GM18508 (cell line): ENCODE results near the gene RCOR2.

Source experiments
- ATAC-seq: cut with Tn5 transposase; IDR thresholded peaks from one replicate; pipeline ENCODE4 v1.9.1; 2021; ENCODE audit warnings: moderate number of reproducible peaks; ENCODE audit not compliant: insufficient read depth, unreplicated experiment

RCOR2 gene

DNA sequence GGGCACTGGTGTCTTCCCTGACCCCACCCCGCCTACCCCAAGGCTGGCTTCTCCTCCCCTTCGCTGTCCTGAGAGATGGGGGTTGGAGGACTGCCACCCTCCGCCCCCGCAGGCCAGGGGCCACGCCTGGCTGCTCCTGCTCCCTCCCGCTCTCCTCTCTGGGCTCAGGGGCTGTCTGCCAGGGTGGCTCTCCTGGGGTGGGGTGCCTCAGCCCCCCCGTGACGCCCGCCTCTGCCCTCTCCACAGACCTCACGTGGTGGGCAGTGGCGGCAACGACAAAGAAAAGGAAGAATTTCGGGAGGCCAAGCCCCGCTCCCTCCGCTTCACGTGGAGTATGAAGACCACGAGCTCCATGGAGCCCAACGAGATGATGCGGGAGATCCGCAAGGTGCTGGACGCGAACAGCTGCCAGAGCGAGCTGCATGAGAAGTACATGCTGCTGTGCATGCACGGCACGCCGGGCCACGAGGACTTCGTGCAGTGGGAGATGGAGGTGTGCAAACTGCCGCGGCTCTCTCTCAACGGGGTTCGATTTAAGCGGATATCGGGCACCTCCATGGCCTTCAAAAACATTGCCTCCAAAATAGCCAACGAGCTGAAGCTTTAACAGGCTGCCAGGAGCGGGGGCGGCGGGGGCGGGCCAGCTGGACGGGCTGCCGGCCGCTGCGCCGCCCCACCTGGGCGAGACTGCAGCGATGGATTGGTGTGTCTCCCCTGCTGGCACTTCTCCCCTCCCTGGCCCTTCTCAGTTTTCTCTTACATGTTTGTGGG is 8.1 kb downstream of the RCOR2 start:
- ATAC-seq: no peak

DNA sequence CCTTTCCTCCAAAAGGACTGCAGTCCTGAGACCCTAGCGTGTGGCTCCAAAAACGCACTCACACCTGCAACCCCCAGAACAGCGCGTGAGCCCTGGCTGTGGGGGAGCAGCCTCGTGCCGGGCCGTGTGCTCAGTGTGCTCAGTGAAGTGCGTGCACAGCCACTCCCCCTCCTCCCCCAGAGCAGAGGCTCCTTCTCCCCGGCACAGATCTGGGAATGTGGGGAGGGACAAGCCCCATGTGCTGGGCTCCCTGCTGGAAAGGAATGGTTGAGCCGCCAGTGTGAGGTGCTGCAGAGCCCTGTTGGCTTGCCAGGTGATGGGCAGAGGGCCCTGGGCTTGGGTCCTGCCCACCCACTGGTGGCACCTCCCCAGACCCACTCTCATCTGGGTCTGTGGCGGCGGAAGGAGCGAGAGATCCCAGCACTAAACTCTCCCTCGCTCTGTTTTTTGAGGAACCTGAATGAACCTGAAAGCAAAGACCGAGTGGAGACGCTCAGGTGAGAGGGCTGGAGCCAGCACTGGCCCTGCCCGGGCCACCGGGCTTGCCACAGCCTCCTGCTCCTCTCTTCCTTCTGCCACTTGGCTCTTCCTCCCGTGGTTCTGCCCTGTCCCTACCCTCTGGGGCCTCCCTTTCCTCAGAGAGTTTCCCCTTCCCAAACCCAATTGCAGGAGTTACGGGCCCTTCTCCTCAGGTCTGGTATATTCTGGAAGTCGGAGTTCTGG is 9.0 kb downstream of the RCOR2 start:
- ATAC-seq: no peak

DNA sequence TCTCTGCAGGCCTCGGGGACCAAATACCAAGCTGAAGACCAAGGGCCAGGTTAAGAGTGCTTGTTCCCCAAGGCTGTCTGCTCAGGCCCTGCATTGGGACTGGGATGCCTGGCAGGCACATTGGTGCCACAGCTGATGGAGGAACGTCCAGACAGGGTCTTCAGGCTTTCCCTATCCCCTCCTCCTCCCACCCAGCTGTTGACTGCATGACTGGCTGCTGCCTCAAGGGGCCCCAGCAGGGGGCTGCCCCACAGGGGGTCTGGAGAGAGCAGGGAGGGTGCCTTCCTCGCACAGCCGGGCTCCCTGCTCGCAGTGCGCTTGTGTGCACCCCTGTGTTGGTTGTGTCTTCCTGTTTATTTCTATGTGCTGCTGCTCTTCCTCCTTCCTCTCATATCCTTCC is 9.9 kb downstream of the RCOR2 start:
- ATAC-seq: no peak

DNA sequence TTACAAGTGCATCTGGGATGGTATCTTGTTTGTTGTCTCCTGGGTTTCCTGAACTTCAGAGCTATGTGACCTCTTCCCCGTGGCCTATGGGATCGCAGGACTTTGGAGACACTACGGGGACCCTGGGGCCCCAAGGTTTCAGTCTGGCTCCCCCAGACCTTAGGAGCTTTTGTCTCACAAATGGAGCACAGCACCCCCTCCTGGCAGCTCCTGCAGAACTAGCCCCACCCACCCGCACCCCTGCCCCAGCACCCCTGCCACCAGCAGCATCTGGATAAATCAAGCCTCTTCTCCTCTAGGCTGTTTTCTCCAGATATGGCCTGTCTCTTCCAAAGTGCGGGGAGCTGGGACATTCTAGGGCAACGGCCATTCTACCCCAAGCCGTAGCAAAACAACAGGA is 10.4 kb downstream of the RCOR2 start:
- no peak for ATAC-seq

DNA sequence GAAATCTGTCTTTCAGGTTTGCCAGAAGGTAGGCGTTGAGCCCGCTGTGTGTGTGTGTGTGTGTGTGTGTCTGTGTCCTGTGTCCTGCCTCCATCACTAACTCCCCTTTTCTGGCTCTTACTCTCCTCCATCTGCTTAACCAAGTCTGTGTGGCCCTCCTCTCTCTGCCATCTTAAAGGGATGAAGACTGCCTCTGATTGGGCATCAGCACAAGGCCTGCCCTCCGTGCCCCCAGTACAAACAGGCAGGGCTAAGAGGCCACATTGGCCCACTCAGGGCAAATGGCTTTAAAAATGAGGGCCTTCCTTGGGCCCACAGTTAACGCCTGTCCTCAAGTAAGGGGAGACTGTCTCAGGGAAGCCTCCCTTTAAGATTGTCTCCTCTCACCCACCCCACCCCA is 10.9 kb downstream of the RCOR2 start:
- no peak for ATAC-seq

DNA sequence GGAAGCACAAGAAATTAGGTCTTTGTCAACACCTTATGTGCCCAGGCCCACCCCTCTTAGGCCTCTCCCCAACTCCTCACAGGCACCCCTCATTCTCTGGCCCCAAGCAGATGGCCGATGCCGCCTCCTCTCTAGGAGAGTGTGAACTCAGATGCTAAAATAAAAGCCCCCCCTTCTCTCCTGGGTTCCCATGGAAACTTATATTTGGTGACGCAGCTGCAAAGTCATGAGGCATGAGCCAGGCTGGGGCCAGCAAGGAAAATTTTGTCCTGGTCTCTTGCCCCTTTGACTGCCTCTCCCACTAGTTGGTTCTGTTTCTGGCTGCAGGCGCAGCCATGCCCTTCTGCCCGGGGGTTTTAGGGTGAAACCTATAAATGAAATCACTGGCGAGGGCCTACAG is 11.8 kb downstream of the RCOR2 start:
- no peak for ATAC-seq

DNA sequence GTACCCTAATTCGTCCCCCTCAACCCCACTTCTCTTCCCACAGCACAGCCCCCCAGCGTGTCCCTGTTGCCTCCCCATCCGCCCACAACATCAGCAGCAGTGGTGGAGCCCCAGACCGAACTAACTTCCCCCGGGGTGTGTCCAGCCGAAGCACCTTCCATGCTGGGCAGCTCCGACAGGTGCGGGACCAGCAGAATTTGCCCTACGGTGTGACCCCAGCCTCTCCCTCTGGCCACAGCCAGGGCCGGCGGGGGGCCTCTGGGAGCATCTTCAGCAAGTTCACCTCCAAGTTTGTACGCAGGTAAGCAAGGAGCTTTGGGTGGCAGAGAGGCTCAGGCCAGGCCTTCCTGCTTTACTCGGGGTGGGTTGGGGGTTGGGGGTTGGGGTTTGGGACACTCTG is 12.2 kb downstream of the RCOR2 start:
- ATAC-seq: no peak

DNA sequence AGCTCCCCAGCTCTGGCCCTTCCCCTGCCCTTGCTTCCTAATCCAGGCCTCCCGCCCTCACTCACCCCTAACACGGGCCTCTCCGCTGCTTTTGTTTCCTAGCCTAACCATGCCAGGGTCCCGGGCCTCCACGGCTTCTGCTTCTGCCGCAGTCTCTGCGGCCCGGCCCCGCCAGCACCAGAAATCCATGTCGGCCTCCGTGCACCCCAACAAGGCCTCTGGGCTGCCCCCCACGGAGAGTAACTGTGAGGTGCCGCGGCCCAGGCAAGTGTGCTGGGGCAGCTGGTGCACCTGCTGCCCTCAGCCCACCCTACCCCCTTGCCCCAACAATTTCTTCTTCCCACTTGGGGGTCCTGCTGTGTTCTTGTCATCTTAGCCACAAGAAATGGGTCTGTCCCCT is 13.1 kb downstream of the RCOR2 start:
- no peak for ATAC-seq

DNA sequence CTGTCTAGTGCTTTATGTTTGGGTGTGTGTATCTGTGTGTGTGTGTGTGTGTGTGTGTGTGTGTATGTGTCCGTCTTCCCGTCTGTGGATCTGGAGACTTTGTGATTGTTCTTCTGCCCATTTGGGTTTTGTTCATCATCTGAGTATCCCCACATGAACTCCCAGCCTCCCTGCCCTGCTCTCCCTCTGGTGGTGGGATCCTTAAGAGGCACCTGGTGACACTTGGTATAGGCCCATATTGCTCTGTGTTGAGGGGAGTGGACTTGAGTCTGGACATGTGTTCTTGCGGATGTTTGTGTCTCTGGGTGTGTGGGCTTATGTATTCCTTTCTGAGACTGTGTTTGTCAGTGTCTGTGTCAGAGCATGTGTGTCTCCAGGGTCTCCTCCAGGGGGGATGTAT is 15.3 kb downstream of the RCOR2 start:
- no peak for ATAC-seq

DNA sequence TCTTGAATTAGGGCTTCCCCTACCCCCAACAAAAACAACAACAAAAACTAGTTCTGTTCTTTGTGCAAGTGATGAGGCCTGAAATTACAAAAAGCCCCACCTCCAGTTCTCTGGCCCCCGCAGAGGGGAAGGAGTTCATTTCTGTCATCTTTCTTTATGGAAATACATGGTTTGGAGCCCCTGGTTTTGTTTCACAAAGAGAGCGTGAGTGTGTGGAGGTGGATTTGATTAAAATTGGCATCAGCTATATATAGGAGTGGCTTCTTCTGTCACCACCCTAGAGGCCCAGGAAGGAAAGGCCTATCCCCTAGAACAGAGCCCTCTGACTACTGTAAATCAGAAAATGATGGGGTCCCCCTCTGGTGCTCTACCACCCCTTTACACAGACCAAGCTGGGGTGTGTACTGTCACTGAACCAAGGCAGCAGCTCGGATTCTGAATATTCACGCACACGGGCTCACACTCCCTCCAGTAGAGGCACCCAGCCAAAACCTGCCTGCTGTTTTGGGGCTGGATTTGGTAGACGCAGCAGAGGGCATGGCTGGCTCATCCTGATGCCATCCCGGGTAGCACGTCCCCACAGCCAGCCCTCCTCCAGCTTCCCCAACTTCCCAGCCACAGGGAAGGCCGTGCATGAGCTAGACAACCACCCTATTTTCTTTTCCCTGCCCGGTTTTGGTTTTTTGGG is 19.4 kb downstream of the RCOR2 start:
- no peak for ATAC-seq

DNA sequence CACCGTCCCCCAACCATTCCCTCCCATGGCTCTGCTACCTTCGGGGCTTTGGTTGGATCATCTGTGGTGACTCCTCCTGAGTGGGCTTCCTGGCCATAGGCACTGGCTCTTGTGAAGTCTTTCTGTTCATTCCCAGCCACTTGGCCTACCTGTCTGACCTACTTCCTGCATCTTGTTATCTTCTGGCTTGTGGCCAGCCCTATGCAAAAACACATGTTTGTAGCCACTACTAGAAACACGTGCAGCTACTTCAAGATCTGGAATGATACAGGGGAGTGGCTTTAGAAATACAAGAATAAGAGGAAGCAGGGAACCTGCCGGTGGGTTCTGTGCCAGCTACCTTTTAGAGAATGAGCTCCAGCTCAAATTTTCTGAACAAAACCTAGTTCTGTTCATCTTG is 20.9 kb downstream of the RCOR2 start:
- no peak for ATAC-seq

DNA sequence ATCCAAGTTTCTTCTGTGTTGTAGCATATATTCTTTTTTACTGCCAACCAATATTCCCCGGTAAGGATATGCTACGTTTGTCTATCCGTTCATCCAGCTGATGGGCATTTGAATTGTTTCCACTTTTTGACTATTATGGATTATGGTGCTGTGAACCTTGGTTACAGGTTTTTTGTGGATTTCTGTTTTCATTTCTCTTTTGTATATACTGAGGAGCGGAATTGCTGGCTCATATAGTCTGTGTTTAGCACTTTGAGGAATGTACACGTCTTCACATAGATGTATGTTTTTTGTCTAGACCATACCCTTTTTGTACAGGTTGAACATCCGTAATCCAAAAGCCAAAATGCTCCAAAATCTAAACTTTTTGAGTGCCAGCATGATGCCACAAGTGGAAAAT is 23.6 kb downstream of the RCOR2 start:
- no peak for ATAC-seq

DNA sequence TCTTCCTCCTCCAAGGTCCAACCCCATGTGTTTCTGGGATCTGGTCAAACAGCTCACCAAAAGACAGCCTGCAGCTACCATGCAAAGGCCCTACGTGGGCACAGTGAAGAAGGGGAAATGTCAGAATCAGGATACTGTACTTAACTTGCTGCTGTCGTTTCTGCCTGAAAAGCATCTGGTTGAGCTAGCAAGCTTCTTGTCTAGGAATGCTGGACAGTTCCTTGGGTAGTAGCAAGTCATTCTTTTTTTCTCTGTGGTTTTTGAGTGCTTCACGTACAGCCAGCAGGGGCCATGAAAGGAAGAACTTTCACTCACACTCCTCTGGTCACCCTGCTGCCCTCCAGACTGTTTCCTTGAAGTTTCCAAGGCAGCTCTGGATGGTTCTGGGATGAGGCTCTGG is 24.7 kb downstream of the RCOR2 start:
- no peak for ATAC-seq

DNA sequence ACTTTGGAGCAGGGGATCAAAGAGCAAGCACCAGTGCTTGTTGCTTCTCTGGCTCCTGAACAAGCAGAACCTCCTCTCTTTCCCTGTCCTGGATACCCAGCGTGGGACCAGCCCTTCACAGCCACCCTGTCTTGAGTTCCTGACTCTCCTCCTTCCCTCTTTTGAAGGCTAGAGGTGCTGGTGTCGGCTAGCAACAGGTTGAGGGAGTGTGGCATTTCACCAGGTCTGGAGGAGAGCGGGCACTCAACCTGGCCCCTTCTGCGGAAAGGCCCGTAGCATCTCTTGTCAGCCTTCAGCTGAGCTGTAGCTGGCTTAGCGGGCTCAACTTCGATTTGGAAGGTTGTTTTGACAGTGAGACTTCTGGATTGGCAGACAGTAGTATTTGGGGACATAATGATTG is 26.6 kb downstream of the RCOR2 start:
- no peak for ATAC-seq

DNA sequence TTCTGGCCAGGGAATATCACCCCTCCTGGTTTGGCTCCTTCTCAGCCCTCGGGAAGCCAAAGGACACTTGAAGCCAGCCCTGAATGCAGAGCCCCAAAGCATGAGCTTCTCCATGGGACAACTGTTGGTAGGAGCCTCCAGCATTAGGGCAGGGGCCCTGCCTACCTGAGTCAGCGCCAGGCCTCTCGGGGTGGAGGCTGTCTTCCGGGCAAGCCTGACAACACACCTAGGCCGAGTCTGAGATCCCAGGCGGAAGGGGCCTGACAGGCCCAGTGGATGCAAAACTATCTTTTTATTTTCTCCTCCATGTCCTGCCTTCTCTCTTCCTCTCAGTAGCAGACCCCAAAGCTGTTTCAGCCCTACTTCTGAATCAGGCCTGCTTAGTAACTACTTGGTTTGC is 27.6 kb downstream of the RCOR2 start:
- no peak for ATAC-seq

DNA sequence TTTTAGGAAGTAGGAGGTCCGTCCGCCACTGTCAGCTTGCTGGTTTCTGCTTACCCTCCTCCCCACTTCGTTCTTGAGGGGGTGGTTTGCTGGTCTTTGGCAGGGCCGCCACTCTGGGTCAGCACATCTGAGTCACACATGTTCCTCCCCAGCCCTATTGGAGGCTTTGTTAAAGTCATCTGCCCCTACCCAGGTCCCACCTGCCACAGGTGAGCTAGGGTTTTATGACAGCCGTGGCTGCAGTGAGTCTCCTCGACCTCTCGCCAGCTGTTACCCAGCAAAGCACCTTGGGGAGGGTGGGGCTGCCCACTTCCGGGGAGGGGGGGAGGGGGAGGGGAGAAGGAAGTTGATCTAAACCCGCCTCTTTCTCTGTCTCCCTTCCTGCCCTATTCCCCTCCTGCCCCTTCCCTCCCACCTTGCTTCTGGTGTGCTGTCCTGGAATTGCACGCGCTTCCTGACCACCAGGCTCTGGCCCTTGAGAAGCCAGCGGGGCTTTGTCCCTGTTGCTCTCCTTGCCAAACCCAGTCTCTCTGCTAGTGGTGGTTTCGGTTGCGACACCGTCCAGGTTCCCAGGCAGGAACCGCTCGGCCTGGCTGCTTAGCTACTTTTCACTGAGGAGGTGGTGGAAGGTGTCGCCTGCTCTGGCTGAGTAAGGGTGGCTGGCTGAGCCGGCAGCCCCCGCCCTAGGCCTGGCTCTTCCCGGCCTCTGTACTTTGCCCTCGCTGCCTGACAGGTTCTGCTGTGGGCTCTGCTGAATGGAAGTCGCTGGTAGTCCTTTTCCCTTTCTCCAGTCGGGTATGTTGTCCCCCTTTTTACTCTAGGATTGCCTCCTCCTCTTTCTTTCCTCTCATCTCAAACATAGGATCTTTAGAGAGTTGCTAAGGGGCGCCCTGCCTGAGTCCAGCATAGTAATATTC is 28.5 kb downstream of the RCOR2 start:
- no peak for ATAC-seq

DNA sequence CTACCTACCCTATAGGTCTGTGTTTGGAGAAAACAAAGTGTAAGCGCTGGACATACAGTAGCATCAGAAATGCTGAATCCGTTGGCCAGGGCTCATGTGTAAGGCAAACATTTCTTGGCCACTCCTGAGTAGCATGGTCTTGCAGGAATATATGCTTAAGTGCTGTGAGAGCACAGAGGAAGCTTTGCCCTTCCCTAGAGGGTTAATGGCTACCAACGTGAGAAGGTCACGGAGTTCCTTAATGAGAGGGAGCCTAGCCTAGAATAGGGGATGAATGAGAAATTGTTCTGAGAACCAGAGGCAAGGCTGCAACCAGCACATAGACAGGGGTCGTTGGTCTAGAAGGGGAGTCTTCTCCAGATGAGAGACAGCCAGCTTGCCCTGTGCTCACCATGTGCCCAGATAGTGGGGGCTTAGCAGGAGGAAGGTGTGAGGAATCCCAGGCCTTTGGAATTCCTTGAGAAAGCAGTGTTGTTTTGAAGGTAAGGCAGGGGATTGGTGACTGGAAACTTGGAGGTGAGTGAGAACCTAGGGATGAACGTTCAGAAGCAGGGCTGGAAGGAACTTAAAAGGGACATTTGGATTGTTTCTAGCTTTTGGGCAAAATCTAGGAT is 29.5 kb downstream of the RCOR2 start:
- no peak for ATAC-seq

DNA sequence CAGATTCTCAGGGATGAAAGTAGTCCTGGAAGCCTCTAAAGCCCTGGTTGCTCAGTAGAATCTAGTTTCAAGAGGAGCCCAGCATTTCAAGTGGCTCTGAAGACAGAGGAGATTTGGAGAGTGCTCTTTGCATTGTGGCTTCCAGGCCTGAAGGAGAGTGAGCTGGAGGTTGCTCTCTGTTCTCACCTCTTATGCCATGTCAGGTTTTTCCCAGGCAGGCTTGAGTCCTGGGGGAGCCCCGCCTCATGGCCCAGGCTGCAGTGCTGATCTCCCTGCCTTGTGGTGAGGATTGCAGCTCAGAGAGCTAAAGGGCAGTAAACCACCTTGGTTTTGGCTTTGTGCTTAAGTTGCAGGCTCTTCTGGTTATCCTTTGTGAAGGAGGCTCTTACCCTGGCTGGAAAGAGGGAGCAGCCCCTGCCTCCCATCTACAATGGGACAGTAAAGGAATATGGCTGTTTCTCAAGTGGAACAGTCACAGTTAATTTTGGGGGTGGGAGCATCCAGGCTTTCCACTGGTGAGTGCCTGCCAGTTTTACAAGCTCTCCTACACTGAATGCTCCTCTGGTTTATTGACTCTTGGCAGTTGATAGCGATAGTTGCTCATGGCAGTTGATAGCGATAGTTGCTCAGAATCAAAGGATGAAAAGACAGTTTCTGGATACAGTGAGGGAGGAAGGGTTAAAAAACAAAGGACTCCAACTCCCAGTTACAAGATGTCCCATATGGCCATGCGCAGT is 32.6 kb downstream of the RCOR2 start:
- ATAC-seq: no peak

DNA sequence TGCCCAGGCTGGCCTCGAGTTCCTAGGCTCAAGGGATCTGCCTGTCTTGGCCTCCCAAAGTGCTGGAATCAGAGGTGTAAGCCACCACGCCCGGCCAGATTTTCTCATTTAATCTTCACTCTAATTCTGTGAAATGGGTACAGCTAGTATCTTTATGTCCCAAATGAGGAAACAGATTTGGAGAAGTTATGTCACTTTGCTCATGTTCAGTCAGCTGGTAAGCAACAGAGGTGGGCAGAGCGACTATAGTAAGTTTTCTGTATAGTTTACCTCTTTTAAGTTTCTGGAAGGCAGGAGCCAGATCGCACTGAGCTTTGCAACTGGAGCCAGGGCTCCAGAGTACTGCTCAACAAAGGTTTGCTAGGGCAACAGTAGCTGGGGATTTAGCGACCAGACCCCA is 33.2 kb downstream of the RCOR2 start:
- no peak for ATAC-seq
